Mucosa of stomach (tissue), 1 donor: Measurements from ENCODE around the gene TMEM42.

Experiments
- H3K27me3 ChIP-seq: one replicate; pipeline ENCODE4 v1.7.0; 2013; ENCODE audit warnings: mild to moderate bottlenecking, low read length; ENCODE audit not compliant: control insufficient read depth, insufficient read depth
- H3K36me3 ChIP-seq: one replicate; pipeline ENCODE4 v1.7.0; 2013; ENCODE audit warnings: low read length; ENCODE audit not compliant: control insufficient read depth, insufficient read depth
- H3K4me1 ChIP-seq: one replicate; pipeline ENCODE4 v1.7.0; 2013; ENCODE audit warnings: mild to moderate bottlenecking, low read length; ENCODE audit not compliant: control insufficient read depth, insufficient read depth
- H3K4me3 ChIP-seq: one replicate; pipeline ENCODE4 v1.7.0; 2013; ENCODE audit warnings: low read length
- H3K9ac ChIP-seq: one replicate; pipeline ENCODE4 v1.7.0; 2013; ENCODE audit warnings: mild to moderate bottlenecking, low read length, moderate library complexity
- H3K9me3 ChIP-seq: one replicate; pipeline ENCODE4 v1.7.0; 2013; ENCODE audit warnings: mild to moderate bottlenecking, low read length, moderate library complexity; ENCODE audit not compliant: control insufficient read depth
- donor health status: Pancreatic carcinoma.

The TMEM42 gene

GRCh38 chr3:44899683-44900367 is 38.1 kb downstream of the TMEM42 start:
- H3K9ac ChIP-seq, result no peak overlapping the region
- no peaks in the 10 kb centered on the region for H3K36me3 ChIP-seq
- H3K9me3 ChIP-seq, result no peaks in the 10 kb centered on the region
- no peaks in the 10 kb centered on the region for H3K4me1 ChIP-seq
- H3K27me3 ChIP-seq, result peaks cover 21% of the 10 kb centered on the region
- H3K4me3 ChIP-seq, result no peak overlapping the region

GRCh38 chr3:44902628-44903027 is 40.9 kb downstream of the TMEM42 start:
- no peaks in the 10 kb centered on the region for H3K36me3 ChIP-seq
- no peaks in the 10 kb centered on the region for H3K4me1 ChIP-seq
- no peaks in the 10 kb centered on the region for H3K9me3 ChIP-seq
- H3K27me3 ChIP-seq, result peaks cover 25% of the 10 kb centered on the region
- no peak overlapping the region for H3K9ac ChIP-seq
- H3K4me3 ChIP-seq, result no peak overlapping the region

- H3K27me3 ChIP-seq, result peaks cover 25% of the 10 kb centered on the region
- H3K4me3 ChIP-seq, result no peak overlapping the region
- no peaks in the 10 kb centered on the region for H3K9me3 ChIP-seq
- no peaks in the 10 kb centered on the region for H3K4me1 ChIP-seq
- H3K36me3 ChIP-seq, result no peaks in the 10 kb centered on the region
- H3K9ac ChIP-seq, result no peak overlapping the region
Measured at GRCh38 chr3:44903314-44903713, 41.6 kb downstream of the TMEM42 start.

- Histone ChIP-seq H3K9me3 (no peaks in the 10 kb centered on the region), H3K36me3 (no peaks in the 10 kb centered on the region), H3K4me1 (no peaks in the 10 kb centered on the region), H3K4me3 (no peak overlapping the region), H3K9ac (no peak overlapping the region), H3K27me3 (peaks cover 23% of the 10 kb centered on the region)
Measured at GRCh38 chr3:44903751-44904150, 42.0 kb downstream of the TMEM42 start.

- Histone ChIP-seq H3K36me3 (no peaks in the 10 kb centered on the region), H3K9ac (no peak overlapping the region), H3K4me3 (no peak overlapping the region), H3K27me3 (peaks cover 10% of the 10 kb centered on the region), H3K9me3 (no peaks in the 10 kb centered on the region), H3K4me1 (no peaks in the 10 kb centered on the region)
Measured at GRCh38 chr3:44905446-44906157, 43.9 kb downstream of the TMEM42 start.

GRCh38 chr3:44906997-44907396 is 45.3 kb downstream of the TMEM42 start:
- no peaks in the 10 kb centered on the region for H3K36me3 ChIP-seq
- H3K4me1 ChIP-seq, result no peaks in the 10 kb centered on the region
- no peaks in the 10 kb centered on the region for H3K9me3 ChIP-seq
- peaks cover 4% of the 10 kb centered on the region for H3K27me3 ChIP-seq
- H3K9ac ChIP-seq, result no peak overlapping the region
- H3K4me3 ChIP-seq, result no peak overlapping the region

GRCh38 chr3:44907612-44908011 is 45.9 kb downstream of the TMEM42 start:
- Histone ChIP-seq H3K4me3 (no peak overlapping the region), H3K36me3 (no peaks in the 10 kb centered on the region), H3K27me3 (peaks cover 4% of the 10 kb centered on the region), H3K9ac (no peak overlapping the region), H3K9me3 (no peaks in the 10 kb centered on the region), H3K4me1 (no peaks in the 10 kb centered on the region)

- Histone ChIP-seq H3K9me3 (no peaks in the 10 kb centered on the region), H3K4me1 (no peaks in the 10 kb centered on the region), H3K4me3 (no peak overlapping the region), H3K27me3 (peaks cover 4% of the 10 kb centered on the region), H3K36me3 (no peaks in the 10 kb centered on the region), H3K9ac (no peak overlapping the region)
Measured at GRCh38 chr3:44909063-44909462, 47.4 kb downstream of the TMEM42 start.

- no peaks in the 10 kb centered on the region for H3K9me3 ChIP-seq
- H3K27me3 ChIP-seq, result peaks cover 1% of the 10 kb centered on the region
- no peaks in the 10 kb centered on the region for H3K36me3 ChIP-seq
- H3K4me3 ChIP-seq, result no peak overlapping the region
- no peak overlapping the region for H3K9ac ChIP-seq
- no peaks in the 10 kb centered on the region for H3K4me1 ChIP-seq
Measured at GRCh38 chr3:44910693-44911092, 49.0 kb downstream of the TMEM42 start.

- no peak overlapping the region for H3K4me3 ChIP-seq
- no peaks in the 10 kb centered on the region for H3K9me3 ChIP-seq
- H3K27me3 ChIP-seq, result no peaks in the 10 kb centered on the region
- no peaks in the 10 kb centered on the region for H3K36me3 ChIP-seq
- H3K4me1 ChIP-seq, result no peaks in the 10 kb centered on the region
- no peak overlapping the region for H3K9ac ChIP-seq
Measured at GRCh38 chr3:44913868-44914468, 52.3 kb downstream of the TMEM42 start.

- no peaks in the 10 kb centered on the region for H3K4me1 ChIP-seq
- no peak overlapping the region for H3K9ac ChIP-seq
- no peaks in the 10 kb centered on the region for H3K9me3 ChIP-seq
- no peaks in the 10 kb centered on the region for H3K27me3 ChIP-seq
- H3K36me3 ChIP-seq, result no peaks in the 10 kb centered on the region
- H3K4me3 ChIP-seq, result no peak overlapping the region
Measured at GRCh38 chr3:44914936-44915335, 53.2 kb downstream of the TMEM42 start.
